ENCODE results near the gene OSBPL1A.
A peak's percentile ranks its signal among the peaks of the same experiment; 100 is the strongest.

Gene OSBPL1A

GRCh38 chr18:24404591-24404990 is 7.0 kb upstream of the OSBPL1A start:
- Mint-ChIP-seq H3K4me3 (no peak overlapping the region), H3K27me3 (ENCODE audit: low read depth, poor library complexity) (peaks cover 5% of the 10 kb centered on the region), H3K27ac (no peak overlapping the region), H3K4me1 (peaks cover 31% of the 10 kb centered on the region), H3K9me3 (peaks cover 7% of the 10 kb centered on the region), H3K36me3 (ENCODE audit: low read depth) (no peaks in the 10 kb centered on the region)
- no peak for DNase-seq
- TF ChIP-seq CTCF (IDR thresholded peaks at IDR 0.05), result no peak

GRCh38 chr18:24403076-24403475 is 5.5 kb upstream of the OSBPL1A start:
- no peak for DNase-seq
- Mint-ChIP-seq H3K27ac (no peak overlapping the region), H3K36me3 (ENCODE audit: low read depth) (no peaks in the 10 kb centered on the region), H3K4me3 (no peak overlapping the region), H3K27me3 (ENCODE audit: low read depth, poor library complexity) (peaks cover 5% of the 10 kb centered on the region), H3K9me3 (peaks cover 7% of the 10 kb centered on the region), H3K4me1 (peaks cover 40% of the 10 kb centered on the region)
- no peak for TF ChIP-seq CTCF (IDR thresholded peaks at IDR 0.05)

- no peak overlapping the region for H3K4me3 Mint-ChIP-seq
- no peak for TF ChIP-seq CTCF (IDR thresholded peaks at IDR 0.05)
- peaks cover 7% of the 10 kb centered on the region for H3K9me3 Mint-ChIP-seq
- DNase-seq, result no peak
- no peak overlapping the region for H3K27ac Mint-ChIP-seq
- H3K27me3 Mint-ChIP-seq (ENCODE audit: low read depth, poor library complexity), result no peaks in the 10 kb centered on the region
- peaks cover 43% of the 10 kb centered on the region for H3K4me1 Mint-ChIP-seq
- no peaks in the 10 kb centered on the region for H3K36me3 Mint-ChIP-seq (ENCODE audit: low read depth)
These were observed 4.7 kb upstream of the OSBPL1A start for GRCh38 chr18:24402209-24402785.

GRCh38 chr18:24400587-24400986 is 3.0 kb upstream of the OSBPL1A start:
- no peak overlapping the region for H3K4me3 Mint-ChIP-seq
- H3K9me3 Mint-ChIP-seq, result peaks cover 7% of the 10 kb centered on the region
- TF ChIP-seq CTCF (IDR thresholded peaks at IDR 0.05), result no peak
- no peak for DNase-seq
- H3K27me3 Mint-ChIP-seq (ENCODE audit: low read depth, poor library complexity), result no peaks in the 10 kb centered on the region
- peak overlapping the region; percentile 69 for H3K27ac Mint-ChIP-seq
- no peaks in the 10 kb centered on the region for H3K36me3 Mint-ChIP-seq (ENCODE audit: low read depth)
- H3K4me1 Mint-ChIP-seq, result peaks cover 50% of the 10 kb centered on the region

GRCh38 chr18:24398540-24398939 is 916 bp upstream of the OSBPL1A start:
- Mint-ChIP-seq H3K27ac (peak overlapping the region; percentile 93), H3K4me3 (peak overlapping the region; percentile 94), H3K4me1 (peaks cover 65% of the 10 kb centered on the region), H3K27me3 (ENCODE audit: low read depth, poor library complexity) (no peaks in the 10 kb centered on the region), H3K9me3 (no peaks in the 10 kb centered on the region), H3K36me3 (ENCODE audit: low read depth) (no peaks in the 10 kb centered on the region)
- peak; percentile 10 for DNase-seq
- no peak for TF ChIP-seq CTCF (IDR thresholded peaks at IDR 0.05)

GRCh38 chr18:24397131-24397693 is 412 bp downstream of the OSBPL1A start:
- Mint-ChIP-seq H3K27me3 (ENCODE audit: low read depth, poor library complexity) (no peaks in the 10 kb centered on the region), H3K27ac (peak overlapping the region; percentile 97), H3K4me3 (peak overlapping the region; percentile 94), H3K9me3 (no peaks in the 10 kb centered on the region), H3K4me1 (peaks cover 56% of the 10 kb centered on the region), H3K36me3 (ENCODE audit: low read depth) (peaks cover 5% of the 10 kb centered on the region)
- no peak for TF ChIP-seq CTCF (IDR thresholded peaks at IDR 0.05)
- DNase-seq, result peak; percentile 75
